SK-N-MC (cell line): ENCODE measurements around the gene LRP3.

Source experiments
- FOXP2 ChIP-seq: optimal IDR thresholded peaks from 2 replicates; pipeline ENCODE3; 2011; ENCODE audit warnings: mild to moderate bottlenecking, moderate library complexity; ENCODE audit not compliant: insufficient read depth; ENCODE audit errors: extremely low read length, control extremely low read depth
- POLR2AphosphoS5 ChIP-seq: IDR thresholded peaks from 2 replicates; pipeline ENCODE4 v1.6.1; 2012; ENCODE audit warnings: mild to moderate bottlenecking, low read depth, low read length, borderline replicate concordance

GRCh38 chr19:33251526-33252090 lies 57.5 kb downstream of the LRP3 start:
- TF ChIP-seq POLR2AphosphoS5 (no peak), FOXP2 (no peak)
